IMR-90 (cell line): Measurements from ENCODE around the gene HS2ST1. TPM values are rescaled to one million over a fixed set of nuclear protein-coding genes. Genes with fewer than 3 reads are reported as not detected.
A peak's percentile ranks its signal among the peaks of the same experiment; 100 is the strongest.

ENCODE experiments used
- ATAC-seq: fragments of 200-7000 bp; cut with Tn5 transposase; 2 replicates; pipeline ENCODE4 v1.9.1; 2020; ENCODE audit warnings: low read depth, mild to moderate bottlenecking, moderate library complexity
- BruUV-seq: library from RNA; stranded (reverse); fragments of 400-500 nt; replicated peaks from 2 replicates; lab custom pipeline; 2021; lab: Mats Ljungman, UMichigan
- CTCF ChIA-PET: fragments of 300-600 bp; formaldehyde crosslinking; extraction: SDS; loops from one replicate; lab custom pipeline; 2021; ENCODE audit warnings: antibody characterized with exemption; lab: Yijun Ruan, JAX
- POLR2A ChIA-PET: fragments of 300-600 bp; sonication (Branson Sonifier 250); formaldehyde crosslinking; loops from one replicate; lab custom pipeline; 2022; ENCODE audit warnings: antibody characterized with exemption; ENCODE audit not compliant: unreplicated experiment; lab: Charles Lee
- DNase-seq: peaks from one replicate; pipeline ENCODE4 v3.0.0; 2013
- H2AFZ ChIP-seq: replicated peaks from 2 replicates; pipeline ENCODE3; 2013; ENCODE audit warnings: low read length, mild to moderate bottlenecking; ENCODE audit not compliant: poor library complexity
- H2AK5ac ChIP-seq: 2 replicates; pipeline ENCODE4 v1.6.1; 2013; ENCODE audit warnings: low read depth, low read length, inconsistent platforms
- H2AK9ac ChIP-seq: replicated peaks from 2 replicates; pipeline ENCODE3; 2013; ENCODE audit warnings: mild to moderate bottlenecking, low read depth, low read length, moderate library complexity; ENCODE audit not compliant: poor library complexity
- H2BK120ac ChIP-seq: 2 replicates; pipeline ENCODE4 v1.6.1; 2013; ENCODE audit warnings: low read depth, low read length, inconsistent platforms
- H2BK15ac ChIP-seq: 3 replicates; pipeline ENCODE4 v1.6.1; 2013; ENCODE audit warnings: low read depth, low read length, inconsistent platforms
- H2BK20ac ChIP-seq: 2 replicates; pipeline ENCODE4 v1.6.1; 2013; ENCODE audit warnings: low read depth, mild to moderate bottlenecking, inconsistent platforms, low read length, moderate library complexity
- H2BK5ac ChIP-seq: 2 replicates; pipeline ENCODE4 v1.6.1; 2013; ENCODE audit warnings: mild to moderate bottlenecking, low read depth, low read length, inconsistent platforms; ENCODE audit not compliant: poor library complexity, severe bottlenecking
- H3K14ac ChIP-seq: replicated peaks from 2 replicates; pipeline ENCODE4 v1.6.1; 2013; ENCODE audit warnings: low read depth, low read length, inconsistent platforms
- H3K18ac ChIP-seq: 2 replicates; pipeline ENCODE4 v1.6.1; 2013; ENCODE audit warnings: low read depth, low read length, control low read depth
- H3K23ac ChIP-seq: 2 replicates; pipeline ENCODE4 v1.6.1; 2013; ENCODE audit warnings: low read depth, low read length, inconsistent platforms
- H3K27ac ChIP-seq: 2 replicates; pipeline ENCODE4 v1.5.1; 2013; ENCODE audit warnings: mild to moderate bottlenecking, control low read depth, low read length; ENCODE audit not compliant: insufficient read depth
- H3K27me3 ChIP-seq: 2 replicates; pipeline ENCODE4 v1.6.1; 2013; ENCODE audit warnings: low read length; ENCODE audit not compliant: control insufficient read depth, insufficient read depth
- H3K36me3 ChIP-seq: 2 replicates; pipeline ENCODE4 v1.6.1; 2013; ENCODE audit warnings: low read length, mixed read lengths; ENCODE audit not compliant: control insufficient read depth, insufficient read depth
- H3K4ac ChIP-seq: 2 replicates; pipeline ENCODE4 v1.6.1; 2013; ENCODE audit warnings: low read depth, low read length, inconsistent platforms
- H3K4me1 ChIP-seq: 2 replicates; pipeline ENCODE4 v1.6.1; 2013; ENCODE audit warnings: low read length, mixed read lengths; ENCODE audit not compliant: control insufficient read depth, insufficient read depth
- H3K4me2 ChIP-seq: 2 replicates; pipeline ENCODE4 v1.6.1; 2013; ENCODE audit warnings: low read depth, mild to moderate bottlenecking, control low read depth, low read length, moderate library complexity
- H3K4me3 ChIP-seq: 2 replicates; pipeline ENCODE4 v1.5.1; 2013; ENCODE audit warnings: low read depth, mild to moderate bottlenecking, control low read depth, low read length, moderate library complexity; ENCODE audit not compliant: insufficient read depth
- H3K56ac ChIP-seq: 2 replicates; pipeline ENCODE4 v1.6.1; 2013; ENCODE audit warnings: low read length, inconsistent platforms; ENCODE audit not compliant: insufficient read depth; ENCODE audit errors: extremely low read depth
- H3K79me1 ChIP-seq, 2 experiments: 2 replicates each; pipeline ENCODE4 v1.6.1; 2013; ENCODE audit warnings: low read length in 2 of 2, inconsistent platforms in 1 of 2, low read depth in 1 of 2
- H3K9ac ChIP-seq: 2 replicates; pipeline ENCODE4 v1.6.1; 2013; ENCODE audit warnings: low read depth, low read length, control low read depth
- H3K9me1 ChIP-seq: 2 replicates; pipeline ENCODE4 v1.6.1; 2013; ENCODE audit warnings: low read length, inconsistent platforms; ENCODE audit not compliant: insufficient read depth
- H3K9me3 ChIP-seq: 2 replicates; pipeline ENCODE4 v1.6.1; 2013; ENCODE audit warnings: low read length; ENCODE audit not compliant: control insufficient read depth, insufficient read depth
- H4K20me1 ChIP-seq: 2 replicates; pipeline ENCODE4 v1.6.1; 2013; ENCODE audit warnings: low read length, inconsistent platforms; ENCODE audit not compliant: insufficient read depth
- H4K5ac ChIP-seq: 2 replicates; pipeline ENCODE4 v1.6.1; 2013; ENCODE audit warnings: mild to moderate bottlenecking, low read depth, low read length, control low read depth
- H4K8ac ChIP-seq, 2 experiments: 2 replicates each; pipeline ENCODE4 v1.6.1; 2013; ENCODE audit warnings: low read depth in 2 of 2, low read length in 2 of 2, control low read depth in 1 of 2, inconsistent platforms in 1 of 2
- H4K91ac ChIP-seq: 2 replicates; pipeline ENCODE4 v1.6.1; 2013; ENCODE audit warnings: low read depth, low read length, inconsistent platforms; ENCODE audit not compliant: insufficient read depth
- BHLHE40 ChIP-seq: fragments of 150-350 bp; IDR thresholded peaks from 2 replicates; pipeline ENCODE4 v1.6.1; 2016; ENCODE audit warnings: mild to moderate bottlenecking, low read depth, low read length
- CHD1 ChIP-seq: IDR thresholded peaks from 2 replicates; pipeline ENCODE4 v1.6.1; 2012; ENCODE audit warnings: low read depth, low read length, improper control_type of control experiment
- MAFK ChIP-seq: IDR thresholded peaks from 2 replicates; pipeline ENCODE4 v1.6.1; 2012; ENCODE audit warnings: low read depth, low read length, improper control_type of control experiment
- USF2 ChIP-seq: fragments of 150-350 bp; IDR thresholded peaks from 2 replicates; pipeline ENCODE4 v1.6.1; 2017; ENCODE audit warnings: mild to moderate bottlenecking, antibody characterized with exemption, low read length, low read depth
- WGBS, 2 experiments: methylation state at CpG; one replicate each; pipeline versions ENCODE4 v1.1.5 to v1.1.7; 2013; ENCODE audit warnings: missing lambda C conversion rate in 2 of 2; ENCODE audit not compliant: insufficient read length in 1 of 2; ENCODE audit errors: extremely low coverage in 2 of 2; 5-methylcytosine and 5-hydroxymethylcytosine counted together
- dilution Hi-C: fragments of 300-500 bp; cut with HindIII; formaldehyde crosslinking; loops from one replicate; pipeline ENCODE4 v1.14.3; 2018; ENCODE audit warnings: low sequenced_read_pairs; ENCODE audit not compliant: unreplicated experiment
- in situ Hi-C: fragments of 300-500 bp; cut with MboI; formaldehyde crosslinking; loops from 3 replicates; pipeline ENCODE4 v1.14.3; 2019; ENCODE audit warnings: low sequenced_read_pairs, inconsistent platforms, mixed read lengths
- intact Hi-C: fragments of 100-400 bp; cut with micrococcal nuclease; formaldehyde crosslinking; loops from 2 replicates; pipeline ENCODE4 v1.10.0; 2022
- polyA plus RNA-seq, 3 experiments: library from polyadenylated mRNA; depleted of rRNA; stranded (reverse); fragments of >200 nt; gene quantifications; 2 replicates each; pipeline ENCODE4 v1.2.3, GENCODE V29; 2012; ENCODE audit warnings: low replicate concordance in 1 of 3
- total RNA-seq: library from RNA; depleted of rRNA; stranded (reverse); fragments of >200 nt; gene quantifications from 2 replicates; pipeline ENCODE4 v1.2.3, GENCODE V29; 2012

The HS2ST1 gene
- total and polyA plus RNA-seq, 2 of the 4 experiments (the other 2 are of a cell fraction), result 7.8 to 13.1 TPM

DNA sequence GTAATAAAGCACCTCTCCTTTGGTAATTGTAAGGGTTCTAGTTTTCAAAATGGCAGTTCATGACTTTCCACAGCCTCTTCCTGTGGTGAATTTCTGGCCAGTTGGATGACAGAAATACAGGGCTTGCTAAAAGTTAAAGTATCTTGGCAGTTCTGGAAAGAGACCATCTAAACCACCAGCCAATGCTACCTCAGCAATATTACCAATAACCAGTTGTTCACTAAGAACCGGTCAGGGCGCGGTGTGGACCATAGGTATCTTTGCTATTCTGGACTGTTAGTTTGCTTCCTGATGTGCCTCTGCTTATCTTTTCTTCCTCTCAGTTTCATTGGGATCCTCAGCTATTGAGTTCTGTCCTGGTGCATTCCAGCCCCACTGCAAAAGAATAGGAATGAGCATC, 124.7 kb downstream of the HS2ST1 start:
- H3K14ac ChIP-seq, result no peak overlapping the region

More for the DNA sequence above, 124.7 kb downstream of the HS2ST1 start:
- intact Hi-C loops (no loop called here), dilution Hi-C loops (no loop called here), in situ Hi-C loops (no loop called here)
- BruUV-seq, result no TSS peak
- ChIA-PET CTCF (interaction anchor here (0.6 kb wide), 1 partner anchor 165 kb away, joined by 3 read pairs; no protein-coding TSS in a partner anchor), POLR2A (no interaction called here)
- TF ChIP-seq USF2, result no peak
- no peak for TF ChIP-seq BHLHE40
- no peak for TF ChIP-seq CHD1
- TF ChIP-seq MAFK, result 0 out of 2 replicates have a peak, but pooled peaks have one; percentile 3
- no peaks in the 10 kb centered on the region for H4K20me1 ChIP-seq
- H3K23ac ChIP-seq, result no peak overlapping the region
- H3K4me2 ChIP-seq, result no peak overlapping the region
- no peak overlapping the region for H2AFZ ChIP-seq
- no peak overlapping the region for H3K18ac ChIP-seq
- no peak overlapping the region for H3K56ac ChIP-seq
- WGBS, 2 experiments, result no CpG with 5 or more reads among the region's 3 CpGs
- no peaks in the 10 kb centered on the region for H3K9me3 ChIP-seq
- no peak overlapping the region for H2BK5ac ChIP-seq
- H3K36me3 ChIP-seq, result no peaks in the 10 kb centered on the region
- H3K79me1 ChIP-seq, result peaks cover 3 to 4% of the 10 kb centered on the region in 2 experiments; a peak in 1 of 4 replicates
- H4K91ac ChIP-seq, result no peak overlapping the region
- H2BK15ac ChIP-seq, result no peak overlapping the region
- no peak overlapping the region for H2AK9ac ChIP-seq
- no peaks in the 10 kb centered on the region for H3K9me1 ChIP-seq
- H3K4me1 ChIP-seq, result no peaks in the 10 kb centered on the region
- no peak overlapping the region for H3K4ac ChIP-seq
- no peak overlapping the region for H4K8ac ChIP-seq
- no peak overlapping the region for H2BK20ac ChIP-seq
- H3K27ac ChIP-seq, result no peak overlapping the region
- H3K4me3 ChIP-seq, result no peak overlapping the region
- H2AK5ac ChIP-seq, result no peak overlapping the region
- no peak overlapping the region for H2BK120ac ChIP-seq
- no peak overlapping the region for H4K5ac ChIP-seq
- H3K9ac ChIP-seq, result no peak overlapping the region
- no peaks in the 10 kb centered on the region for H3K27me3 ChIP-seq
- no peak for ATAC-seq
- DNase-seq, result no peak
